Right lobe of liver (tissue), 4 donors: ENCODE data around the gene DDX54.

Experiments used
- POLR2A ChIP-seq: fragments of 450-650 bp; IDR thresholded peaks from one replicate; pipeline ENCODE4 v1.6.1; 2017; ENCODE audit warnings: antibody characterized with exemption, mild to moderate bottlenecking
- TF ChIP-seq, protein P1 (sequence below), 4 donors: fragments of 200-600 bp in 3 of 4; fragments of 450-650 bp in 1 of 4; IDR thresholded peaks; one replicate each; pipeline versions ENCODE4 v1.5.1 to v1.8.0; 2016 to 2022; ENCODE audit warnings: antibody characterized with exemption in 4 of 4, mild to moderate bottlenecking in 2 of 4
- donor health status: DM: no; HTN: no; CAD: no.
- donor health status: DM: no; HTN: no; CAD: no.
- donor health status: DM: no; HTN: yes; CAD: no.

DNA sequence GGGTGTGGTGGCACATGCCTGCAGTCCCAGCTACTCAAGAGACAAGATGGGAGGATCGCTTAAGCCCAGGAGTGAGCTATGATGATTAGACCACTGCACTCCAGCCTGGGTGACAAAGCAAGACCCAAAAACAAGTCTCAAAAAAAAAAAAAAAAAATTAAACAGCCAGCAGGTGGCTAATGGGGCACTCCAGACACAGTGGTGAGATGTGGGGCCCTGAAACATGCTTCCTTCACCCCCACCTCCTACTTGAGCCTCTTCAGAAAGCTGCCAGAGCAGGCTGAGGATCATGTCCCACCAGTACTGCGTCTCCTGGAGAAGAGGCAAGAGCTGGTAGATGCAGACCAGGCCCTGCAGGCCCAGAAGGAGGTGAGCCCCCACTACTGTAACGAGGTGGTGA lies 33.6 kb downstream of the DDX54 start:
- TF ChIP-seq, protein P1, sequence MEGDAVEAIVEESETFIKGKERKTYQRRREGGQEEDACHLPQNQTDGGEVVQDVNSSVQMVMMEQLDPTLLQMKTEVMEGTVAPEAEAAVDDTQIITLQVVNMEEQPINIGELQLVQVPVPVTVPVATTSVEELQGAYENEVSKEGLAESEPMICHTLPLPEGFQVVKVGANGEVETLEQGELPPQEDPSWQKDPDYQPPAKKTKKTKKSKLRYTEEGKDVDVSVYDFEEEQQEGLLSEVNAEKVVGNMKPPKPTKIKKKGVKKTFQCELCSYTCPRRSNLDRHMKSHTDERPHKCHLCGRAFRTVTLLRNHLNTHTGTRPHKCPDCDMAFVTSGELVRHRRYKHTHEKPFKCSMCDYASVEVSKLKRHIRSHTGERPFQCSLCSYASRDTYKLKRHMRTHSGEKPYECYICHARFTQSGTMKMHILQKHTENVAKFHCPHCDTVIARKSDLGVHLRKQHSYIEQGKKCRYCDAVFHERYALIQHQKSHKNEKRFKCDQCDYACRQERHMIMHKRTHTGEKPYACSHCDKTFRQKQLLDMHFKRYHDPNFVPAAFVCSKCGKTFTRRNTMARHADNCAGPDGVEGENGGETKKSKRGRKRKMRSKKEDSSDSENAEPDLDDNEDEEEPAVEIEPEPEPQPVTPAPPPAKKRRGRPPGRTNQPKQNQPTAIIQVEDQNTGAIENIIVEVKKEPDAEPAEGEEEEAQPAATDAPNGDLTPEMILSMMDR (IDR thresholded peaks at IDR 0.05) = no peak
- TF ChIP-seq POLR2A = no peak
